T47D (cell line): ENCODE measurements around the gene MRGPRX2.

Experiments
- DNase-seq, 2 experiments: peaks; one replicate each; pipeline versions ENCODE4 v3.0.0 to v3.0.0-alpha.2; 2011 to 2012; ENCODE audit warnings: low read depth in 1 of 2, low spot score in 1 of 2
- JUND ChIP-seq: IDR thresholded peaks from 2 replicates; pipeline ENCODE4 v1.6.1; 2012; ENCODE audit warnings: low read depth
- in situ Hi-C: cut with HindIII; loops from 2 replicates; pipeline ENCODE4 v1.10.0; 2016; ENCODE audit warnings: low sequenced_read_pairs, low pct_unique_long_range_greater_than_20kb

Gene MRGPRX2

GRCh38 chr11:19059833-19060232 is 684 bp downstream of the MRGPRX2 start:
- DNase-seq: no peak
- TF ChIP-seq JUND: no peak
- in situ Hi-C loops: no loop called here

GRCh38 chr11:19055905-19056304 is 4.6 kb downstream of the MRGPRX2 start:
- in situ Hi-C loops: no loop called here
- DNase-seq: no peak
- TF ChIP-seq JUND: no peak

- in situ Hi-C loops: no loop called here
- DNase-seq: no peak
These were observed 5.5 kb downstream of the MRGPRX2 start for GRCh38 chr11:19055016-19055415.

GRCh38 chr11:19053909-19054308 is 6.6 kb downstream of the MRGPRX2 start:
- in situ Hi-C loops: no loop called here
- no peak for DNase-seq
- no peak for TF ChIP-seq JUND

More at GRCh38 chr11:19055016-19055415, 5.5 kb downstream of the MRGPRX2 start:
- no peak for TF ChIP-seq JUND

GRCh38 chr11:19050281-19050680 is 10.2 kb downstream of the MRGPRX2 start:
- in situ Hi-C loops: no loop called here
- no peak for TF ChIP-seq JUND
- DNase-seq: no peak

GRCh38 chr11:19049351-19049750 is 11.2 kb downstream of the MRGPRX2 start:
- in situ Hi-C loops: no loop called here
- no peak for DNase-seq
- TF ChIP-seq JUND: no peak

GRCh38 chr11:19040051-19040450 is 20.5 kb downstream of the MRGPRX2 start:
- DNase-seq: no peak
- TF ChIP-seq JUND: no peak
- in situ Hi-C loops: no loop called here

- in situ Hi-C loops: no loop called here
- TF ChIP-seq JUND: no peak
- no peak for DNase-seq
These were observed 21.1 kb downstream of the MRGPRX2 start for GRCh38 chr11:19039409-19039808.

GRCh38 chr11:19032990-19033389 is 27.5 kb downstream of the MRGPRX2 start:
- DNase-seq: no peak
- TF ChIP-seq JUND: no peak
- in situ Hi-C loops: no loop called here

GRCh38 chr11:19027829-19028595 is 32.5 kb downstream of the MRGPRX2 start:
- no peak for TF ChIP-seq JUND
- in situ Hi-C loops: no loop called here
- DNase-seq: no peak

GRCh38 chr11:19026862-19027261 is 33.7 kb downstream of the MRGPRX2 start:
- no peak for DNase-seq

GRCh38 chr11:19025481-19026406 is 34.8 kb downstream of the MRGPRX2 start:
- DNase-seq: no peak
- in situ Hi-C loops: no loop called here
- no peak for TF ChIP-seq JUND

More at GRCh38 chr11:19026862-19027261, 33.7 kb downstream of the MRGPRX2 start:
- in situ Hi-C loops: no loop called here
- TF ChIP-seq JUND: no peak

- no peak for DNase-seq
- TF ChIP-seq JUND: no peak
- in situ Hi-C loops: no loop called here
These were observed 39.7 kb downstream of the MRGPRX2 start for GRCh38 chr11:19020831-19021230.
